Ascending aorta (tissue), 2 donors: ENCODE results near the gene ITGB5. TPM values are rescaled to one million over a fixed set of nuclear protein-coding genes. Genes with fewer than 3 reads are reported as not detected.
A peak's percentile ranks its signal among the peaks of the same experiment; 100 is the strongest.

Experiments used
- DNase-seq, 2 donors: peaks; one replicate each; pipeline ENCODE4 v3.0.0-alpha.2; 2019; ENCODE audit warnings: low spot score in 2 of 2
- H3K27ac ChIP-seq, 2 donors: fragments of 200-600 bp; sonication (generic); one replicate each; pipeline ENCODE4 v1.5.1; 2016 to 2017; ENCODE audit warnings: mild to moderate bottlenecking in 1 of 2
- H3K27me3 ChIP-seq: fragments of 200-600 bp; sonication (generic); one replicate; pipeline ENCODE4 v1.5.1; 2017
- H3K36me3 ChIP-seq, 2 donors: fragments of 200-600 bp; sonication (generic); one replicate each; pipeline ENCODE4 v1.5.1; 2016
- H3K4me1 ChIP-seq, 2 donors: fragments of 200-600 bp; sonication (generic); one replicate each; pipeline ENCODE4 v1.5.1; 2016 to 2017; ENCODE audit warnings: mild to moderate bottlenecking in 1 of 2
- H3K4me3 ChIP-seq, 2 donors: fragments of 200-600 bp; sonication (generic); one replicate each; pipeline ENCODE4 v1.5.1; 2016 to 2017; ENCODE audit warnings: mild to moderate bottlenecking in 1 of 2
- H3K9me3 ChIP-seq, 2 donors: fragments of 200-600 bp; sonication (generic); one replicate each; pipeline ENCODE4 v1.5.1; 2016
- intact Hi-C: fragments of 100-400 bp; cut with DNase I; formaldehyde crosslinking; loops from one replicate; pipeline ENCODE4 v1.15.1; 2023
- total RNA-seq: library from RNA; depleted of rRNA; stranded (reverse); fragments of >200 nt; gene quantifications from one replicate; pipeline ENCODE4 v1.1.0, GENCODE V29; 2016
- TF ChIP-seq, protein P1 (sequence below), 3 experiments: fragments of 200-600 bp in 2 of 3; fragments of 450-650 bp in 1 of 3; sonication (generic) in 2 of 3; IDR thresholded peaks; one replicate each; pipeline ENCODE4 v1.5.1; 2016 to 2019; ENCODE audit warnings: antibody characterized with exemption in 3 of 3, mild to moderate bottlenecking in 1 of 3, moderate library complexity in 1 of 3

ITGB5 gene
- total RNA-seq, 1 donor from 2014 or later = 595 TPM

GRCh38 chr3:124777762-124778470 lies 109.2 kb downstream of the ITGB5 start:
- TF ChIP-seq, protein P1, sequence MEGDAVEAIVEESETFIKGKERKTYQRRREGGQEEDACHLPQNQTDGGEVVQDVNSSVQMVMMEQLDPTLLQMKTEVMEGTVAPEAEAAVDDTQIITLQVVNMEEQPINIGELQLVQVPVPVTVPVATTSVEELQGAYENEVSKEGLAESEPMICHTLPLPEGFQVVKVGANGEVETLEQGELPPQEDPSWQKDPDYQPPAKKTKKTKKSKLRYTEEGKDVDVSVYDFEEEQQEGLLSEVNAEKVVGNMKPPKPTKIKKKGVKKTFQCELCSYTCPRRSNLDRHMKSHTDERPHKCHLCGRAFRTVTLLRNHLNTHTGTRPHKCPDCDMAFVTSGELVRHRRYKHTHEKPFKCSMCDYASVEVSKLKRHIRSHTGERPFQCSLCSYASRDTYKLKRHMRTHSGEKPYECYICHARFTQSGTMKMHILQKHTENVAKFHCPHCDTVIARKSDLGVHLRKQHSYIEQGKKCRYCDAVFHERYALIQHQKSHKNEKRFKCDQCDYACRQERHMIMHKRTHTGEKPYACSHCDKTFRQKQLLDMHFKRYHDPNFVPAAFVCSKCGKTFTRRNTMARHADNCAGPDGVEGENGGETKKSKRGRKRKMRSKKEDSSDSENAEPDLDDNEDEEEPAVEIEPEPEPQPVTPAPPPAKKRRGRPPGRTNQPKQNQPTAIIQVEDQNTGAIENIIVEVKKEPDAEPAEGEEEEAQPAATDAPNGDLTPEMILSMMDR (IDR thresholded peaks at IDR 0.05) = no peak
- intact Hi-C loops = no loop called here
- Histone ChIP-seq H3K4me1 (peaks cover 40 to 76% of the 10 kb centered on the region in 2 donors), H3K9me3 (no peaks in the 10 kb centered on the region), H3K27me3 (no peaks in the 10 kb centered on the region), H3K27ac (peak overlapping the region; percentile 92 to 94), H3K4me3 (no peak overlapping the region), H3K36me3 (peaks cover 3 to 28% of the 10 kb centered on the region in 2 donors)
- DNase-seq = no peak

DNA sequence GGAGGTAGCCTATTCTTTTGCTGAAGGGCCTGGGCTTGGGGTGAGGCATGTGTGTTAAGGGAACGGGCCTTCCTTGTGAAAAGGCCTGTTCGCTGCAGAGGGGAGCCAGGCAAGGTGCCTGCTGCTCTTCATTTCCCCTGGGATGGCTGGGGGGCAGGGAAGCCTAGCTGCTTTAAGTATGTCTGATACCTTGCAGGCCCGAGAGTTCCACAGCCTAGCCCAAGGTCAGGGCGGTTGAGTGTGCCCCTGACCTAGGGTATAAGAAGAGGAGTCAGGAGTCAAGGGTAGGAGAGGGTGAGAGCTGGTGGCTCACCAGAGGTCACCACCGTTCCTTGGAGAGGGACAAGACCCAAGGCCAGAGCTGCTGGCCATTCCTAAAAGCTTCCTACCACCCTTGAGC lies 110.3 kb downstream of the ITGB5 start:
- H3K4me1 ChIP-seq = peaks cover 49 to 80% of the 10 kb centered on the region in 2 donors
- peak overlapping the region; percentile 37 to 44 for H3K27ac ChIP-seq

GRCh38 chr3:124775877-124776276 lies 111.3 kb downstream of the ITGB5 start:
- peak overlapping the region; percentile 59 to 70 for H3K27ac ChIP-seq
- intact Hi-C loops = no loop called here
- DNase-seq = no peak
- no peak overlapping the region for H3K4me3 ChIP-seq
- TF ChIP-seq, protein P1 (IDR thresholded peaks at IDR 0.05) = no peak
- H3K9me3 ChIP-seq = no peaks in the 10 kb centered on the region
- H3K36me3 ChIP-seq = peaks cover 3 to 28% of the 10 kb centered on the region in 2 donors
- peaks cover 44 to 77% of the 10 kb centered on the region in 2 donors for H3K4me1 ChIP-seq
- H3K27me3 ChIP-seq = no peaks in the 10 kb centered on the region

More for the DNA sequence above, 110.3 kb downstream of the ITGB5 start:
- TF ChIP-seq, protein P1 (IDR thresholded peaks at IDR 0.05) = no peak
- DNase-seq = no peak
- H3K9me3 ChIP-seq = no peaks in the 10 kb centered on the region
- H3K36me3 ChIP-seq = peaks cover 3 to 28% of the 10 kb centered on the region in 2 donors
- no peak overlapping the region for H3K4me3 ChIP-seq
- no peaks in the 10 kb centered on the region for H3K27me3 ChIP-seq
- intact Hi-C loops = no loop called here

DNA sequence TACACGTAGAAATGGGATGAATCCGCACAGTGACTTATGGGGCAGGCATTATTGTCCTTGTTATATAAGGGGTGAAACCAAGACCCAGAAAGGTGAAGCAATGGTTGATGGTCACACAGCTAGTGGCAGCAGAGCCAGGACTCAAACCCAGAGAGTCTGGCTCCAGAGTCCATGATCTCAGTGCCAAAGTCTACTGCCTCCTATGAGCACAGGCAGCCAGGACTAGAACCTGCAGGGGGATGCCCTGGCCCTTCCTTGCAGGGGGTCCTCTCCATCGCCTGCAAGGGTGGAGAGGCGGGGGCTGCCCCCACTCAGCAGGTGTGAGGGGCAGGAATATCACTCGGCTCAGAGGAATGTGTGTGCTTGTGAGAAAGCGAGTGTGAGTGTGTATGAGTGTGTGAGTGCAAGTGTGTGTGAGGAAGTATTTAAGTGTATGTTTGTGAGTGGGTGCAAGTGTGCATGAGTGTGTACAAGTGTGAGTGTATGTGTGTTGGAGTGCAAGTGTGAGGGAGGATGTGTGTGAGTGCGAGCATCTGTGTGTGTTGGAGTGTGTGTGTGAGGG lies 112.2 kb downstream of the ITGB5 start:
- H3K27ac ChIP-seq = peak overlapping the region; percentile 24 to 70
- intact Hi-C loops = loop anchor here (5.0 kb wide), 1 partner anchor 37 kb away; no protein-coding TSS in a partner anchor
- H3K4me3 ChIP-seq = no peak overlapping the region
- H3K36me3 ChIP-seq = peaks cover 3 to 31% of the 10 kb centered on the region in 2 donors
- TF ChIP-seq, protein P1 (IDR thresholded peaks at IDR 0.05) = no peak
- no peaks in the 10 kb centered on the region for H3K27me3 ChIP-seq
- no peaks in the 10 kb centered on the region for H3K9me3 ChIP-seq
- peaks cover 40 to 75% of the 10 kb centered on the region in 2 donors for H3K4me1 ChIP-seq
- no peak for DNase-seq

- TF ChIP-seq, protein P1 (IDR thresholded peaks at IDR 0.05) = no peak
- Histone ChIP-seq H3K9me3 (no peaks in the 10 kb centered on the region), H3K27ac (peak overlapping the region; percentile 24 to 70), H3K4me1 (peaks cover 34 to 69% of the 10 kb centered on the region in 2 donors), H3K27me3 (no peaks in the 10 kb centered on the region), H3K36me3 (peaks cover 9 to 37% of the 10 kb centered on the region in 2 donors), H3K4me3 (no peak overlapping the region)
- peak in 1 of 2 donors; percentile 81 for DNase-seq
- intact Hi-C loops = loop anchor here (5.0 kb wide), 1 partner anchor 38 kb away; no protein-coding TSS in a partner anchor
Measured at GRCh38 chr3:124774327-124774718, 112.8 kb downstream of the ITGB5 start.
